ENCODE results near the gene P2RX4.
"Not testable (repeated sequence)": the region's sequence is repeated elsewhere in the genome, so short reads cannot be mapped to it uniquely, and the experiment has no call there.

The P2RX4 gene

DNA sequence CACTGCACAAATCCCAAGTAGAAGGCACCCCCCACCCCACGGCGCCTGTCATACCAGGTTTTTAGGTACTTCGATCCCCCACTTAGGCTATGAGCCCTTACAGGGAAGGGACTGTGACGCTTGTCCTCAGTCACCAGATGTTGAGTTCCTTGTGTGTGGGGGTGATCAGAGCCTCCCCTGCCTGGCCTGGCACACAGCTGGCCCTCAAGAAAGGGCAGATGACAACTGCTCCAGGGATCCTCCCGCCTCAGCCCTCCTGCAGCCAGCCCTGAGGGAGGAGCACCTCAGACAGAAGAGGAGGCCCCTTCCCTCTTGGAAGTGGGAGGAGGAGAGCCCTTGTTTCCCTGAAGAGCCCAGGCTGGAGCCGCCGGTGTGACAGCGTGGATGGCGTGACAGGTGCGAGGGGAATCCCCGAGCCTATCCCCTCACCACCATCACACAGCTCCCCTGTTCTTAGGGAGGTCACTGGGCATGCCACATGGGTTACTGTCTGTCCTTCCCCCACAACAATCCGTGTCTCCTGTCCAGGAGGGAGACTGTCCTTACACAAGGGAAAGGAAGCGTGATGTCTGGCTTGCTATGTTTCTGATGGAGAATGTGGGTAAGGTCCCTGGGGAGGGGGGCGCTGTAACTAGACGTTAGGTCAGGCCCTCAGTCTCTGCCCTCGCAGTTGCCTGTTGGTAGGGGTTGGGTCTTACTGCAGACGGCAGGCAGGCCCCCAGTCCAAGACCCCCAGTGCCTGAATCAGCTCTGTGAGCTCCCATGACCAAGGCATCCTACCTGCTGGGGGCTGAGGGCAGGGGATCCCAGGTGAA, 31.4 kb downstream of the P2RX4 start:
- DNase-seq (ENCODE audit: low read depth), result no peak

DNA sequence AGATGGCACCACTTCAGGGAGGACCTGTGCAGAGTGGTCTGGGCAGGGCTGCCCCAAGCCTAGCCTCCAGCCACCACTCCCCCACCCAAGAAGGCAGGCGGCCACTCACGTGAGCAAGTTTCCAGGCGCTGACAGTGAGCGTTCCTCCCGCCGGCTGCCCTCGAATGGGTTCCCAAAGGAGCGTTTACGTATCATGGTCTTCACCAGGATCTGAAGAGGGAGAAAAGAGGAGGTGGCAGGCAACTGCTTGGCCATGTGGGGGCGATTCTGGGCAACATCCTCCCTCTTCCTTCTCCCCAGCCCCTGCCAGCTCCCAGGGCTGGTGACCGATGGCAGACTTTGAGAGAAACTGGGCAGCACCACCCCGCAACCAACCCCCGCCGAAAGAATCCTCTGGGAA, 35.1 kb downstream of the P2RX4 start:
- DNase-seq (ENCODE audit: low read depth), result no peak

DNA sequence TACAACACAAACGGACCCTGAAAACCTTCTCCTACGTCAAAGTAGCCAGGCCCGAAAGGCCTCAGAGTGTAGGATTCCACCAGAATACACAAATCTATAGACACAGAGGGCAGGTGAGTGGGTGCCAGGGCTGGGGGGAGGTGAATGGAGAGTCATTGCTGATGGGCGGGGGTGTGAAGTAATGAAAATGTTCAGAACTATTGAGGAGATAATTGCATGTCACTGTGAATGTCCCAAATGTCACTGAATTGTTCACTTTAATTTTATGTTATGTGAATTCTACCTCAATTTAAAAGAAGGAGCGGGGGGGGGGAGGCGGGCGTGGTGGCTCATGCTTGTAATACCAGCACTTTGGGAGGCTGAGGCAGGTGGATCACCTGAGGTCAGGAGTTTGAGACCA, 36.0 kb downstream of the P2RX4 start:
- no peak for DNase-seq (ENCODE audit: low read depth)

DNA sequence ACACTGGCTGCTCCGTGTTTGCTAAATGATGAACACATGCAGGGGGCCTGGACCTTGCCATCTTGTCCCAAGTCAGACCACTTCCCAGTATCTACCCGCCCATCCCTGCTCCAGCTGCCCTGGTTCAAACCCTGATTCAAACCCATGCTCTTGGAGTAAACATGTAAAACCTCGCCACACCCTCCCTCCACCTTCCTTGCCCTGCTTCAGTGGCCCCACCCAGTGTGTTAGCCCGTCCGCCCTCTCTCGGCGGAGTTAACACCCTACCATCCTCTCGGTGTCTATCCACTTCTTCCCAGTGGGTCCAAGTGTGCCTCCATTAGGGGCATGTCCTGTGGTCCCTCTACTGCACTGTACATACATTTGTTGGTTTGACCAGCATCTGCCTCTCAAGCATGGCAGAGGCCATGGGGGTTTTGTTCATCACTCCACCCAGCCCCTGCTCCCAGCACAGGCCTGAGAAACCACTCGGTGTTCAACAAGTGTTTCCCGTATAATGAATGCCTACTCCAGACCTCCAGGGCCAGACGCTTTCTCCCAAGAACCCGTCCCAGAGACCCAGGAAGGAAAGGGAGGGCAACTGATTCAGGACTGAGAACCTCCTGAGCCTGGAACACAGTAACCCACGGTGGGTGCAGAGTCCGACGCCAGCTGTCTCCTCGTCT, 37.1 kb downstream of the P2RX4 start:
- no peak for DNase-seq (ENCODE audit: low read depth)

DNA sequence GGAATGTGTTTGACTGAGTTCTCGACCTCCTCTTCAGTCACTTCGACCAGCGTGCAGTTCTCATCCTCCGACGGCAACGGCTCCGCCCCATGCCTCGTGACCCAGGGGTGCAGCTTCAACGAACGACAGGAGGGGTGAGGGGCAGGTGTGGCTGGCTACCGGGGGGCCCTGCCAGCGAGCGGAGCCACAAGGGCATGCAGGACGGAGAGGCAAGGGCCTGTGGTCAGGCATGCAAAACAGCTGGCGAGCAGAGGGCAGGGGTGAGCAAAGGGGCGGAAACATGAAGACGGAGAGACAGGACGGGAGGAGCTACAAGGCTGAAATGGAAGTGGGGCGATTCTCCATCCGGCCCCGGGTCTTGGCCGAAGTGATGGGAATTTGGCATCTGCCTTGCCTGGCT, 38.7 kb downstream of the P2RX4 start:
- no peak for DNase-seq (ENCODE audit: low read depth)

DNA sequence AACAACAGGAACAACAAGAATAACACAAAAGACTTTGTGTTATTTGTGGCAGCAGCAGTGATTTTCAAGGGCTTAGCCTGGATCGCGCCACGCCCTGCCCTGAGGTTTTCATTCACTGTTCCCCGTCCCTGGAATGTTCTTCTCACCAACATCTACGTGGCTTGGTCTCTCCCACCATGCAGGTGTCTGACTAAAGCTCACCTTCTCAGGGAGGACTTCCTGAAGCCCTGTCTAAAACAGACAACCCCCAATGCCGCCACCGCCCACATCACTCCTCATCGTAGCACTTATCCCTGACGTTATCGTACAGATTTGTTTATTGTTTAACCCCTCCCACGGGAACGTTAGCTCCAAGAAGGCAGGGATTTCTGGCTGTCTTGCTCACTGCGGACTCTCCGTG, 40.4 kb downstream of the P2RX4 start:
- no peak for DNase-seq (ENCODE audit: low read depth)

DNA sequence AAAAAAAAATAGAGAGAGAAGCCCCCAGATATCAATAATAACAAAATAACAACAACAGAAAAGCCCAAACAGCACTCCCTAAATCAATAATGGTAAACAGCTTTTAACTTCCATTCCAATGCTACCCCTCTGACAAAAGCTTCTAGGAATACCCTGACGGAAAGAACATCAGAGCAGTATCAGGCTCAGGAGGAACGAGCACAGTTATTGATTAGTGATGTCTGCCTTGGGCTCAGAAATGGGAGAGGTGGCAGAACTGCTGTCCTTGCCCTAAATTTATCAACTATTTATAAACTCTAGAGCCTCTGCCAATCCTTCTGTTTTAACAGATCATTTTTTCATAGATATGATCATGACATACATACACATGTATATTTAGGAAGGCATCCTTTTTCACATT, 41.9 kb downstream of the P2RX4 start:
- no peak for DNase-seq (ENCODE audit: low read depth)

DNA sequence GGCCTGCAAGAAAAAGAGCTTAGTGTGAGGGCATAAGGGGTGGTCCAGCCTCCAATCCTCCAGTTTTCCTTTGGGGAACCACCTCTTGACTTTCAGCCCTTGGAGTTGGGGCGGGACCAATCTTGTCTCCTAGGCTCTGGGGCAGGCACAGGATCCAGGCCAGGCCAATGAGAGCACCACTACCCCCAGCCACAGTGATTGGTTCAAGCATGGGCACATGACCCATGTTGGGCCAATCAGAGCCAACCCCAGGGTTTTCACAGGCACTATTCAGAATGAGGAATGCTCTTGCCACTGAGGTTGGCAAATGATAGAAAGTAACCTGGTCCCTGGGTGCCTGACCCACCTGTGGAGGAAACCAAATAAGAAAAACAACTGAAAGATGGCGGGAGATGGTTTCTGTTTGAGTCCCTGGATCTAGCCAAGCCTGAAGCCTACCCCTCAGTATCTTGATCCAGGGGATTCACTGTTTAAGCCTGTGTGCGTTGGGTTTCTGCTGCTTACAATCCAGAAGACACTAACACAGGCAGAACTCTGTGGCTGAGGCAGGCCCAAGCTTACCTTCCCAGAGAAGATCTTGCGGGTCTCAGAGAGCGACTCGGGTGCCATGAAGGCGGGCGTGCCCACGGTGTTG, 42.9 kb downstream of the P2RX4 start:
- DNase-seq (ENCODE audit: low read depth), result no peak

DNA sequence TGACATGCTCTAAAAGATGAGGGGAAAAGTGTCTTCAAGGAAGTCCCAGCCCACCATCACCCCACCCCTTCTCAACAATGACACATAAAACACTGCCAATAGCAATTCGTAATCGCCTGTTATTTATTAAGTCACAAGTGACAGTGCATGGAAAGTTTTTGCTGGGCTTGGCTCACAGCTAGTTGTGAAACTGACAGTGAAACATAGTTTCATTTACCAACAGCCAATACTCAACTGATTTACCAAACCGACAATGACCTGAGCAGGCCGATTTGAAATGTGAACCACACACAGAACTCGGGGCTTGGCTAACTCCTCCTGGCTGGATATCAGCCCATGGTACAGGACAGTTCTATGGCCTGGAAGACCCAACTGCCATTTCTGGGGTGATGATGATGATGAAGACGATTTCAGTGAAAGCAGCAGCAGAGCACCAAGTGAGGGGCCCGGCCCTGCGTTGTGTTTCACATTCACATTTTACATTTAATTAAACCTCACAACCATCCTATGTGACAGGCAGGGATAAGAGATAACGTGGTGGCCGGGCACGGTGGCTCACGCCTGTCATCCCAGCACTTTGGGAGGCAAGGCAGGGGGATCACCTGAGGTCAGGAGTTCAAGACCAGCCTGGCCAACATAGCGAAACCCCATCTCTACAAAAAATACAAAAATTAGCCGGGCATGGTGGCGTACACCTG, 43.9 kb downstream of the P2RX4 start:
- no peak for DNase-seq (ENCODE audit: low read depth)

DNA sequence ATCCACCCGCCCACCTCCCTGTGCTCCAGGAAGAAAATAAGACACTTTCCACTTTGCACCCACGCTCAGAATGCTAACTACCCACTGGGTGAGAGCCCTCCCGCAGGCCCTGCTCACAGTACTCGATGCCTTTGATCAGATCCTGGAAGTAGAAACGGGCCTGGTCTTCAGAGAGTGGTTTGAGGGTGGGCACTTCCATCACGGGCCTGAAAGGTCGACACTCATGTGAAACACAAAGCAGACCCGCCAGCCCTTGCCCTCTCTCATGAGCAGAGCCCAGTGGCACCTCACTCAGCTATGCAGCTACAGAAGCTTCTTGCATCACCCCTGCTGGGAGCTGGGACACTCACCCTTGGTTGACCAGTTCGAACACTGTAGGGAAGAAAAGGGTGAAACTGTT, 45.5 kb downstream of the P2RX4 start:
- no peak for DNase-seq (ENCODE audit: low read depth)

DNA sequence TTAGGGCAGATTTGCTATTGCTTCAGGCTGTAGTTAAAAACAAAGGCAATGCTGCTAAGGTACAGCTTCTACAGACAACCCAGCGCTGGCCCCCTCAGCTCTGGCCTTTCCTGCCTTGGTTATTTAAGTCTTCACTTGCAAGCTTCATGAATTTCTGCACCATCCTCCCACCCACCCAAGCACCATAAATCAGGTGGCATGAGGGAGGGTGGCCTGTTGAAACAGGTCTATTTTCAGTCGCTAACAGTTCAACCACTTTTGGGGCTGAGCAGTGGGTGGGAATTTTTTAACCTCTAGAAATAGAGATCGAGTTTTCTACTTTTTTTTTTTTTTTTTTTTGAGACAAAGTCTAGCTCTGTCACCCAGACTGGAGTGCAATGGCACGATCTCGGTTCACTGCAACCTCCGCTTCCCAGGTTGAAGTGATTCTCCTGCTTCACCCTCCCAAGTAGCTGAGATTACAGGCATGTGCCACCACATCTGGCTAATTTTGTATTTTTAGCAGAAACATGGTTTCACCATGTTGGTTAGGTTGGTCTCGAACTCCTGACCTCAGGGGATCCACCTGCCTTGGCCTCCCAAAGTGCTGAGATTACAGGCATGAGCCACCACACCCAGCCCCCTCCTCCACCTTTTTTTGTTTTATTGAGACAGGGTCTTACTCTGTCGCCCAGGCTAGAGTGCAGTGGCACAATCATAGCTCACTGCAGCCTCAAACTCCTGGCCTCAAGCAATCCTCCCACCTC, 47.9 kb downstream of the P2RX4 start:
- DNase-seq (ENCODE audit: low read depth), result not testable (repeated sequence)

DNA sequence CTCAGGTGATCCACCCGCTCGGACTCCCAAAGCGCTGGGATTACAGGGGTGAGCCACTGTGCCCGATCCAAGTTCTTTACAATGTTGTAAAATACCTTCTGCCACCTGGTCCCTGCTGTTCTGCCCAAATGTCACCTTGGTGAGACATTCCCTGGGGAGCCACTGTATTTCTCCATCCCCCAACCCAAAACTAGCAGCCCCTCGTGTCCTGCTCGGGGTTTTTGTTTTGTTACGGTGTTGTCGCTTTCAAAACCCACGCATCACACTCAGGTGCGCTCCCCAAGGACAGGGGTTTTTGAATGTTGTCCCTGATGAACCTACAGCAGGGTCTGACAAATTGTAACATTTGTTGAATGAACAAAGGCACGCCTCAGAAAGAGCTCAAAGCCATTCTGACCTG, 49.1 kb downstream of the P2RX4 start:
- DNase-seq (ENCODE audit: low read depth), result no peak

DNA sequence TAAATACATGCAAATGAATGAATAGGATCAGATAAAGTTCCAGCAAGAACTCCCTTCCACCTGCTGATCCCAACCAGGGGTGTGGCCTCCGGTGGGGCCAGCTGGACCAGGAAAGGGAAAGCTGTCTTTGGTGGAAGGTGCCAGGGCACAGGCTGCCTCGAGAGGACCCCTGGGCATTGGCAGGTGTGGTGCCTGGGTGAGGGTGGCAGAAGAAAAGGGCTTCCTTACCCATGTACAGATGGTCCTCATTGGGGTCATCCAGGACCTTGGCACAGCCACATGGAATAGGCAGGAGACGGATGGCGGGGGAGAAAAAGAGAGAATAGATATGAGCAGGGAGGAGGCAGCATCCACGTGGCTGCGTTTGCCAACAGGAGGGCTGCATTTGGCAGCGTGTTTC, 50.2 kb downstream of the P2RX4 start:
- DNase-seq (ENCODE audit: low read depth), result no peak

DNA sequence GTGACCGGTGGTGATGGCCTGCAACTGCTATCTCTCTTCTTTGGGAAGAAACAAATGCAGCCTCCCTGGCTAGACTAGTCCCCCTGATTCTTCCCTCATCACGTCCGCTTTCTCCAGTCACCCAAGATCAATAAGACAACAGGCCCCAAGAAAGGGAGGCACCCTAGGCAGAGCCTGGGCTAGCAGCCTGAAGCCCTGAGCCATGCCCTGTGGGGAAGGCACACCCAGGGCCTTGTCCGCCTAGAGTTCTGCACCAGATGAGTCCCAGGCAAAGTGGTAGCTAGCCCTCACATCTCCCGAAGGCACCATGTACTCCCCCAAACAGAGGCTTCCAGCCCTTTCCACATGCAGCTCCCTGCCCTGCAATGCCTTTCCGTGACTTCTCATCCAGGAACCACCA, 51.5 kb downstream of the P2RX4 start:
- DNase-seq (ENCODE audit: low read depth), result no peak

DNA sequence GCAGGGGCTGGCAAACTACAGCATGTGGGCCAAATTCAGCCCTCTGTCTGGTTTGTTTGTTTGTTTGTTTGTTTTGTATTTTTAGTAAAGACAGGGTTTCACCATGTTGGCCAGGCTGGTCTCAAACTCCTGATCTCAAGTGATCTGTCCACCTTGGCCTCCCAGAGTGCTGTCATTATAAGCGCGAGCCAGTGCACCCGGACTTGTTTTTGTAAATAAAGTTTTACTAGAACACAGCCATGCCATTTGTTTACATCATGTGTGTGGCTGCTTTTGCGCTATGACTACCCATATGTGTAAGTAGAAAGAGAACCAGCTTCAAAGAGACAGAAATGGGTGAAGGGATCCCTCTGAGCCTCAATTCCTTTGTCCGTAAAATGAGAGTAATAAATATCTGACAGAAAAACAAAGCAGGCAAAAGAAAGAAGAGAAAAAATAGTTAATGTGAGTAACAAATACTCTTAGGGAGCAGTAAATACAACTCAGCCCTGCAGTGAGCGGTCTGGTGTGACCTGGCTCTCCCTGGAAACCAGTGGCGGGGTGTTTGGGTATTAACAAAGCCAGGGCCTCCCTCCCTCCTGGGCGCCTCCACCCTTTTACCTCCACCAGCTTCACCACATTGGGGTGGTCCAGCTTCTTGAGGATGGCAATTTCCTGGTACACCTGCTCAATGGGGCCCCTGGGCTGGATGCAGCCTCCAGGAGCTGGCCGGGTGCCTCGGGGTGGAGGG, 53.4 kb downstream of the P2RX4 start:
- no peak for DNase-seq (ENCODE audit: low read depth)

DNA sequence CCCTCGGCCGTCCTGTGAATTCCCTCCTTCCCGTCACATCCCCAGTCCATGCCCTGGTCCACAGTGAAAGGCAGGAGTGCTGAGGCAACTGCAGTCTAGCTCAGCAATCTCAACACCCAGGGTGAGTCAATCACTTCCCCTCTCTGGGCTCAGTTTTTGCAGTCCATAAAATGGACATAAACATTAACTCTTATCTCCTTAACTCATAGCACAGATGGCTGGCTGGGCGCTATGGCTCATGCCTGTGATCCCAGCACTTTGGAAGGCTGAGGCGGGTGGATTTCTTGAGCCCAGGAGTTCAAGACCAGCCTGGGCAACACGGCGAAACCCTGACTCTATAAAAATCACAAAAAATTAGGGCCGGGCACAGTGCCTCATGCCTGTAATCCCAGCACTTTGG, 54.2 kb downstream of the P2RX4 start:
- DNase-seq (ENCODE audit: low read depth), result no peak

DNA sequence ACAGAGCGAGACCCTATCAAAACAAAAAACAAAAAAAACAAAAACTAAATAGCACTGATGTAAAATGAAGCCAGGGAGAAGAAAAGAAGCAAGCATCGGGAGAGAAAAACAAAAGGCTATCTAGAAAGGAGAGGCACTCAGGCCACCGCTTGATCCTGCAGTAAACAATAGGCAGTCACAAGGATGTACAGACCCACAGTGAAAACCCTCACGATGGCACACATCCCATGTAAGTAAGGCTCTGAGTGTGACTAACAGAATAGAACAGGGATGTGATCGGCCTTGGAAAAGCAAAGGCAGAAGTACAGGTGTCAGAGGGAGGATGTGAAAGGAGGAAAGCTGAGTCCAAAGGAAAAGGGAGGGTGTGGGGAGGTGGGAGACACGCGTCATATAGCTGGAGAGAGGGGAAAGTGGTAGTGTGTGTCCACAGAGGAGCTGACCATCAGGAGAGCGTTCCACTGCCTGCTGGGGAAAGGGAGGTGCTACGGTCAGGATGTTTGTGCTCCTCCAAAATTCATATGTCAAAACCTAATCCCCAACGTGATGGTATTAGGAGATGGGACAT, 55.1 kb downstream of the P2RX4 start:
- DNase-seq (ENCODE audit: low read depth), result no peak

DNA sequence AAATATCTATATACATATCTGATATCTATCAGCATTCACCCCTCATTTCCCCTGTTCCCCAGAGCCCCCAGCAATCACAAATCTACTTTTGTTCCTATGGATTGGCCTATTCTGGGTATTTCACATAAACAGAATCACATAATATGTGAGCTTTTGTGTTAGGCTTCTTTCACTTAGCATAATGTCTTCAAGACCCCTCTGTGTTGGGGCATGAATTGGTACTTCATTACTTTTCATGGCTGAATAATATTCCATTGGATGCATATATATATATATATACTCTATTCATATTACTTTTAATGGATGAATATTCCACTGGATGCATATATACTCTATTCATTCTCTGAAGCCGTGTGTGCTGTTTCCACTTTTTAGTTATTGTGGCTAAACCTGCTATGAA, 57.9 kb downstream of the P2RX4 start:
- DNase-seq (ENCODE audit: low read depth), result no peak

DNA sequence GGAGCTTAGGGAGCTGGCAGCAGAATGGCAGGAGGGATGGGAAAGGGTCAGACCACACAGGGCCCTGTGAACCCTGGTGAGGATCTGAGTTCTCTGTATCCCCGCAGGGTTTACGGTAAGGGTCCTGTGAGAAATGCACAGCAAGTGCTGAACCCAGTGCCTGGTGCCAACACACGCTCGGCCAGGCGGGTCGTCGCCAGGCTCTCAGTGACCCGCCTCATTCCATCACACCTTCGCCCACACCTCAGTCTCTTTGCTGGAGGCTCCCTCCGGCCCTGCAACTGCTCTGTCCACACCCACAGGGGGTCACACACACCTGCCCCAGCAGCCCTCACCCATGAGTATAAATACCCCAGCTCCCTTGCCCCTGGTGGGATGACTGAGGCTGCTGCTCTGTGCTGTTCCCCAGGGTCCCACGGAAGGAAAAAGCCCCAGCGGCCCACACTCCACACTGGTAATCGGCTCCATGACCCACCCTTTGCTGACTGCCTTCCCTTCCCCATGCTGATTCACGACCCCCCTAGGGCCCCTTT, 63.5 kb downstream of the P2RX4 start:
- no peak for DNase-seq (ENCODE audit: low read depth)

DNA sequence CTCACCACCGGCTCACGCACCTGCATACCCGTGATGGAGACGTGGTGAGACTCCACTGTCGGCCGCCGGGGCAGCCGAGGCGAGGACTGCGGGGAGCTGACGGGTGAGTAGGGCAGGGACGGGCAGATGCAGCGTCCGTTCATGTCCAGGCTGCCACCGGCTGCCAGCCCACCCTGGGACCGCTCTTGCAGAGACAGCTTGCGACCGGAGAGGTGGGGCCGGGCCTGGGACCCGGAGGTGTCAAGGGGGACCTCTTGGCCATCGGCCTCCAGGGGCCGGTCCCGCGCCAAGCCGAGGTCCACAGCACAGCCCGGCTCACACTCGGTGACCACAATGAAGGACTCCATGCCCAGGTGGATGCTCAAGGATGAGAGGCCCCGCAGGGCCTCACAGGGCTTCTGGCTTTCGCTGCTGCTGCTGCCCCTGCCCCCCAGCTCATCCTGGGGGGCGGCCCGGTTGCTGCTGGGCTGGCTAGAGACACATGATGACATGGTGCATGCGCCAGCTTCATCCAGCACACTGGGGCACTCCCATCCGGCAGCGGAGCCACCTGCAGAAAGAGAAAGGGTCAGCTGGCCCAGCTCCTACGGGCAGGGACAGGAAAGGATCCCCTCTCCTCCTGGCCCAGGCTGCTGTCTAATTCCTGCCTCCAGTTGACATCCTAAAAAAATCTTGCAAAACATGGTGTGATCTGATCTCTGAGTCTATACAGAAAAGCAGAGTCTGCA, 64.3 kb downstream of the P2RX4 start:
- DNase-seq (ENCODE audit: low read depth), result no peak
